ENCODE results near the gene CAMK2B.

DNA sequence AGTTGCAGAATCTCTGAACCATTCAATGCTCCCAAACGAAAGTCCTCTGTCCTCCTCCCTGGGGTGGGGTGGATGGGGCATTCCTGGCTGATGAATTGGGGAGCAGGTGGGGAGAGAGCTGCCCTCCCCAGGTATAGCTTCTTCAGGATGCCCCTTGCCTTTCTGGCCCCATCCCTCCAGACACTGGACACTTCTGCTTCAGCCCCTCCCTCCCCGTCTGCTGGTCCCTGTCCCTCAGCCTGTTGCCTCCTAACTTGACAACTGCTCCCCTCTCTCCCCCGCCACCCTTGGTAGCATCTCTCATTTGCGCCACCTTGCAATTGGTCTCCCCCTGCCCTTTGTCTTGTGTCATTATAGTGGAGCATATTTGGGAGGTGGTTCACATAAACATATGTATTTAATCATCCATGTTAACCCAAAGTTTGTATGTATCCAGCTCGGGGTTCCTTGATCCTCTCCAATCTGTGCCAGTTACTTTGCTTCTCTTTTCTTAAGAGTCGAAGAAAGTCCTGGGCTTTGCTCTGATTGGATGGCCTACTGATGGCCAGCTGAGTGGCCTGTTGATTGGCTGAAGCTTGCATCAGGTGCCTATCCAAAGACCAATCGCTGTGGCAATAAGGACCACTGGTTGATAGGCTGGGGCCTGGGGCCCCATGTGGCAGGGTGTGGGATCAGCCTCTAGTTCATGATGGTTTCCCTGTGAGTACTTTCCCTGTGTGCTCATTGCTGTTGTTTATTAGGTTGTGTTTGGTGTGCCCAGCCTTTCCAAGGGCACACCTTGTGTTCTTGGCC is 132.2 kb downstream of the CAMK2B start:
- no peak for TF ChIP-seq ZNF724P (CRISPR knock-in tag; IDR thresholded peaks at IDR 0.05; ENCODE audit: borderline replicate concordance)
- TF ChIP-seq GLI4 (CRISPR knock-in tag; IDR thresholded peaks at IDR 0.05; ENCODE audit: borderline replicate concordance) = no peak
- TF ChIP-seq, protein P1, sequence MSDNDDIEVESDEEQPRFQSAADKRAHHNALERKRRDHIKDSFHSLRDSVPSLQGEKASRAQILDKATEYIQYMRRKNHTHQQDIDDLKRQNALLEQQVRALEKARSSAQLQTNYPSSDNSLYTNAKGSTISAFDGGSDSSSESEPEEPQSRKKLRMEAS (IDR thresholded peaks at IDR 0.05) = no peak
- no peak for TF ChIP-seq RAD21 (CRISPR knock-in tag; IDR thresholded peaks at IDR 0.05)
- TF ChIP-seq, protein P2, sequence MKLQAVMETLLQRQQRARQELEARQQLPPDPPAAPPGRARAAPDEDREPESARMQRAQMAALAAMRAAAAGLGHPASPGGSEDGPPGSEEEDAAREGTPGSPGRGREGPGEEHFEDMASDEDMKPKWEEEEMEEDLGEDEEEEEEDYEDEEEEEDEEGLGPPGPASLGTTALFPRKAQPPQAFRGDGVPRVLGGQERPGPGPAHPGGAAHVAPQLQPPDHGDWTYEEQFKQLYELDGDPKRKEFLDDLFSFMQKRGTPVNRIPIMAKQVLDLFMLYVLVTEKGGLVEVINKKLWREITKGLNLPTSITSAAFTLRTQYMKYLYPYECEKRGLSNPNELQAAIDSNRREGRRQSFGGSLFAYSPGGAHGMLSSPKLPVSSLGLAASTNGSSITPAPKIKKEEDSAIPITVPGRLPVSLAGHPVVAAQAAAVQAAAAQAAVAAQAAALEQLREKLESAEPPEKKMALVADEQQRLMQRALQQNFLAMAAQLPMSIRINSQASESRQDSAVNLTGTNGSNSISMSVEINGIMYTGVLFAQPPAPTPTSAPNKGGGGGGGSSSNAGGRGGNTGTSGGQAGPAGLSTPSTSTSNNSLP (IDR thresholded peaks at IDR 0.05; ENCODE audit: low read depth, low read length) = no peak
- TF ChIP-seq EZH2 (conservative IDR thresholded peaks at IDR 0.05; ENCODE audit: low read depth, low read length) = no peak
